Panc1 (cell line): ENCODE measurements around the gene TRPM1. TPM values are rescaled to one million over a fixed set of nuclear protein-coding genes. Genes with fewer than 3 reads are reported as not detected.

ENCODE experiments used
- ATAC-seq: fragments of 200-7000 bp; cut with Tn5 transposase; 2 replicates; pipeline ENCODE4 v1.9.1; 2020; ENCODE audit warnings: mild to moderate bottlenecking, moderate library complexity
- BruUV-seq: library from RNA; stranded (reverse); fragments of 400-500 nt; replicated peaks from 2 replicates; lab custom pipeline; 2021; lab: Mats Ljungman, UMichigan
- CTCF ChIA-PET: fragments of 300-600 bp; sonication (Branson Sonifier 250); formaldehyde crosslinking; loops from one replicate; lab custom pipeline; 2022; ENCODE audit warnings: antibody characterized with exemption; lab: Charles Lee
- POLR2A ChIA-PET: fragments of 300-600 bp; sonication (Branson Sonifier 250); formaldehyde crosslinking; loops from one replicate; lab custom pipeline; 2022; ENCODE audit warnings: antibody characterized with exemption; lab: Charles Lee
- DNase-seq: peaks from one replicate; pipeline ENCODE4 v3.0.0-alpha.2; 2010; ENCODE audit warnings: low read depth, low spot score
- H3K27ac ChIP-seq: 2 replicates; pipeline ENCODE4 v1.5.1; 2011; ENCODE audit warnings: mild to moderate bottlenecking, low read length, inconsistent platforms
- H3K27me3 ChIP-seq: fragments of 200-500 bp; sonication (Bioruptor generic); 2 replicates; pipeline ENCODE4 v1.6.0; 2014; ENCODE audit warnings: low read length, inconsistent platforms; ENCODE audit not compliant: control insufficient read depth, insufficient read depth
- H3K36me3 ChIP-seq: fragments of 200-500 bp; sonication (Bioruptor generic); 2 replicates; pipeline ENCODE4 v1.5.1; 2014; ENCODE audit warnings: inconsistent platforms, mild to moderate bottlenecking, low read length, moderate library complexity; ENCODE audit not compliant: control insufficient read depth, insufficient read depth
- H3K4me1 ChIP-seq: 2 replicates; pipeline ENCODE4 v1.5.1; 2011; ENCODE audit warnings: inconsistent platforms, mild to moderate bottlenecking, low read length, moderate library complexity; ENCODE audit not compliant: control insufficient read depth, insufficient read depth
- H3K4me3 ChIP-seq, 2 experiments: 2 replicates each; pipeline ENCODE4 v1.5.1; 2011 to 2012; ENCODE audit warnings: low read depth in 2 of 2, low read length in 2 of 2, mild to moderate bottlenecking in 2 of 2, inconsistent platforms in 1 of 2, moderate library complexity in 1 of 2
- H3K9me3 ChIP-seq: fragments of 200-500 bp; sonication (Bioruptor generic); 2 replicates; pipeline ENCODE4 v1.5.1; 2014; ENCODE audit warnings: low read depth, mild to moderate bottlenecking, inconsistent platforms, low read length, moderate library complexity; ENCODE audit not compliant: control insufficient read depth, insufficient read depth
- POLR2AphosphoS5 ChIP-seq: IDR thresholded peaks from 2 replicates; pipeline ENCODE4 v1.6.1; 2012; ENCODE audit warnings: mild to moderate bottlenecking, low read depth, low read length, moderate library complexity
- SIN3A ChIP-seq: IDR thresholded peaks from 2 replicates; pipeline ENCODE4 v1.6.1; 2012; ENCODE audit warnings: low read depth, mild to moderate bottlenecking, low read length, moderate library complexity, borderline replicate concordance; ENCODE audit not compliant: insufficient read depth
- TCF7L2 ChIP-seq: IDR thresholded peaks from 2 replicates; pipeline ENCODE4 v1.6.1; 2011; ENCODE audit warnings: mild to moderate bottlenecking, low read depth, low read length, inconsistent platforms
- in situ Hi-C: cut with HindIII; loops from 2 replicates; pipeline ENCODE4 v1.10.0; 2016; ENCODE audit warnings: low sequenced_read_pairs, low pct_unique_long_range_greater_than_20kb
- intact Hi-C: fragments of 100-400 bp; cut with micrococcal nuclease; formaldehyde crosslinking; loops from one replicate; pipeline ENCODE4 v1.10.0; 2022; ENCODE audit not compliant: unreplicated experiment
- total RNA-seq: library from RNA; stranded (reverse); gene quantifications from one replicate; pipeline ENCODE4 v1.2.1, GENCODE V29; 2021; ENCODE audit not compliant: unreplicated experiment
- TF ChIP-seq, protein P1 (sequence below), 2 experiments: IDR thresholded peaks; 2 replicates each; pipeline ENCODE4 v1.6.1; 2011 to 2012; ENCODE audit warnings: low read depth in 2 of 2, control low read depth in 1 of 2, low read length in 1 of 2, mild to moderate bottlenecking in 1 of 2, moderate library complexity in 1 of 2; ENCODE audit not compliant: insufficient read depth in 1 of 2
- TF ChIP-seq, protein P2 (sequence below): fragments of 450-650 bp; IDR thresholded peaks from 2 replicates; pipeline ENCODE4 v1.5.1; 2017; ENCODE audit warnings: mild to moderate bottlenecking

TRPM1 gene
- total RNA-seq, 1 experiment from 2014 or later, result not detected

DNA sequence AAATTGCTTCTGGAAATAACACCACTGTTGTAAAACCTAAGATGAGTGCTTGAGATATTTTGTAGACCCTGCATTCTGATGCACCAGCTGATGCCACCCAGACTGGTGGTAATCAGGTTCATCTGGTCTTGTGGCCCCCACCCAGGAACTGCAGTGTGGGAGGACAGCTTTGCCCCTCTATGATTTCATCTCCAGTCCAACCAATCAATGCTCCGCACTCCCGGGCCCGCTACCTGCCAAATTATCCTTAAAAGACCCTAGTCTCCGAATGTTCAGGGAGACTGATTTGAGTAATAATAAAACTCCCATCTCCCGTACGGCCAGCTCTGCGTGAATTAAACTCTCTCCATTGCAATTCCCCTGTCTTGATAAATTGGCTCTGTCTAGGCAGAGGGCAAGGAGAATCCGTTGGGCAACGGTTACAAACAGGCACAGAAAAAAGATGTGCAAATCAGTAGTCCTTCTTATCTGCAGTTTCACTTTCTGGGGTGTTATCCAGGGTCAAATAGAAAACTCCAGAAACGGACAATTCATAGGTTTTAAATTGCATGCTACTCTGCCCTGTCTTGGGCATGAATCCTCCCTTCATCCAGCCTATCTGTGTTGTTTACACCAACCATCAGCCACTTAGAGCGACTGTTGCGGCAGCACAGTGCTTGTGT is 29.2 kb upstream of the TRPM1 start:
- Histone ChIP-seq H3K36me3 (no peaks in the 10 kb centered on the region), H3K27me3 (no peaks in the 10 kb centered on the region), H3K27ac (no peak overlapping the region), H3K4me1 (no peaks in the 10 kb centered on the region), H3K4me3 (no peak overlapping the region), H3K9me3 (no peaks in the 10 kb centered on the region)
- intact Hi-C loops (no loop called here), in situ Hi-C loops (no loop called here)
- DNase-seq (no peak), ATAC-seq (no peak)
- ChIA-PET CTCF (interaction anchor here (0.8 kb wide), 1 partner anchor 146 kb away, joined by 3 read pairs; no protein-coding TSS in a partner anchor), POLR2A (no interaction called here)
- TF ChIP-seq TCF7L2, result no peak
- TF ChIP-seq, protein P1, sequence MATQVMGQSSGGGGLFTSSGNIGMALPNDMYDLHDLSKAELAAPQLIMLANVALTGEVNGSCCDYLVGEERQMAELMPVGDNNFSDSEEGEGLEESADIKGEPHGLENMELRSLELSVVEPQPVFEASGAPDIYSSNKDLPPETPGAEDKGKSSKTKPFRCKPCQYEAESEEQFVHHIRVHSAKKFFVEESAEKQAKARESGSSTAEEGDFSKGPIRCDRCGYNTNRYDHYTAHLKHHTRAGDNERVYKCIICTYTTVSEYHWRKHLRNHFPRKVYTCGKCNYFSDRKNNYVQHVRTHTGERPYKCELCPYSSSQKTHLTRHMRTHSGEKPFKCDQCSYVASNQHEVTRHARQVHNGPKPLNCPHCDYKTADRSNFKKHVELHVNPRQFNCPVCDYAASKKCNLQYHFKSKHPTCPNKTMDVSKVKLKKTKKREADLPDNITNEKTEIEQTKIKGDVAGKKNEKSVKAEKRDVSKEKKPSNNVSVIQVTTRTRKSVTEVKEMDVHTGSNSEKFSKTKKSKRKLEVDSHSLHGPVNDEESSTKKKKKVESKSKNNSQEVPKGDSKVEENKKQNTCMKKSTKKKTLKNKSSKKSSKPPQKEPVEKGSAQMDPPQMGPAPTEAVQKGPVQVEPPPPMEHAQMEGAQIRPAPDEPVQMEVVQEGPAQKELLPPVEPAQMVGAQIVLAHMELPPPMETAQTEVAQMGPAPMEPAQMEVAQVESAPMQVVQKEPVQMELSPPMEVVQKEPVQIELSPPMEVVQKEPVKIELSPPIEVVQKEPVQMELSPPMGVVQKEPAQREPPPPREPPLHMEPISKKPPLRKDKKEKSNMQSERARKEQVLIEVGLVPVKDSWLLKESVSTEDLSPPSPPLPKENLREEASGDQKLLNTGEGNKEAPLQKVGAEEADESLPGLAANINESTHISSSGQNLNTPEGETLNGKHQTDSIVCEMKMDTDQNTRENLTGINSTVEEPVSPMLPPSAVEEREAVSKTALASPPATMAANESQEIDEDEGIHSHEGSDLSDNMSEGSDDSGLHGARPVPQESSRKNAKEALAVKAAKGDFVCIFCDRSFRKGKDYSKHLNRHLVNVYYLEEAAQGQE (IDR thresholded peaks at IDR 0.05; ENCODE audit: insufficient read depth in 1 of 2, low read depth in 2 of 2, low read length in 1 of 2), result no peak
- TF ChIP-seq POLR2AphosphoS5, result no peak
- TF ChIP-seq SIN3A, result no peak
- TF ChIP-seq, protein P2, sequence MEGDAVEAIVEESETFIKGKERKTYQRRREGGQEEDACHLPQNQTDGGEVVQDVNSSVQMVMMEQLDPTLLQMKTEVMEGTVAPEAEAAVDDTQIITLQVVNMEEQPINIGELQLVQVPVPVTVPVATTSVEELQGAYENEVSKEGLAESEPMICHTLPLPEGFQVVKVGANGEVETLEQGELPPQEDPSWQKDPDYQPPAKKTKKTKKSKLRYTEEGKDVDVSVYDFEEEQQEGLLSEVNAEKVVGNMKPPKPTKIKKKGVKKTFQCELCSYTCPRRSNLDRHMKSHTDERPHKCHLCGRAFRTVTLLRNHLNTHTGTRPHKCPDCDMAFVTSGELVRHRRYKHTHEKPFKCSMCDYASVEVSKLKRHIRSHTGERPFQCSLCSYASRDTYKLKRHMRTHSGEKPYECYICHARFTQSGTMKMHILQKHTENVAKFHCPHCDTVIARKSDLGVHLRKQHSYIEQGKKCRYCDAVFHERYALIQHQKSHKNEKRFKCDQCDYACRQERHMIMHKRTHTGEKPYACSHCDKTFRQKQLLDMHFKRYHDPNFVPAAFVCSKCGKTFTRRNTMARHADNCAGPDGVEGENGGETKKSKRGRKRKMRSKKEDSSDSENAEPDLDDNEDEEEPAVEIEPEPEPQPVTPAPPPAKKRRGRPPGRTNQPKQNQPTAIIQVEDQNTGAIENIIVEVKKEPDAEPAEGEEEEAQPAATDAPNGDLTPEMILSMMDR, result no peak
- no TSS peak for BruUV-seq

DNA sequence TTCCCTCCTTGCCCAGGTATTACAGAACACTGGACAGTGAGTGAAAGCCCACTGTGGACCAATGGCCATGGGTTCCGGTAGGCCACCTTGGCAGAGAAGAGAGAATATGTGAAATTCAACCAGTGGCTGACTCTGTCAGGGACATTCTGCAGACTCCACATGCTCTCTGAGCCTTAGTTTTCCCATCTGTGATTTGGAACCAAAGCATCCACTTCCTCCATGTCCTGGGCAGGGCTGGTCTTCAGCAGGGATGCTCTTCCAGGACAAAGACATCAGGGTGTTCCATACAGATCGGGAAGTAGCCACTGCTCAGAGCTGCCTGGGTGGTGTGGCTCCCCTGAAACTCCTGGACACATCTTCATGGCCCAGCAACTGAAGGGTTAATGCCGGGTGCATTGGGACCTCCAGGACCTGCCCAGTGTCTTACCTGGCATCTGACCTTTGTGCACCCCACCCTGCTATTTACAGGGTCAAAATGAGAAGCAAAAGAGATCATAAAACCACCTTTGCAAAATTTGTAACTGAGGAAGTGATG is 28.3 kb upstream of the TRPM1 start:
- in situ Hi-C loops (no loop called here), intact Hi-C loops (loop anchor here (5.0 kb wide), 1 partner anchor 138 kb away; the partner anchor contains the start of gene MTMR10)
- no peaks in the 10 kb centered on the region for H3K9me3 ChIP-seq
- H3K27me3 ChIP-seq, result no peaks in the 10 kb centered on the region
- H3K36me3 ChIP-seq, result no peaks in the 10 kb centered on the region
- no peak overlapping the region for H3K4me3 ChIP-seq
- TF ChIP-seq TCF7L2 (no peak), SIN3A (no peak), POLR2AphosphoS5 (no peak)
- TF ChIP-seq, protein P1 (IDR thresholded peaks at IDR 0.05; ENCODE audit: insufficient read depth in 1 of 2, low read depth in 2 of 2, low read length in 1 of 2), result no peak
- TF ChIP-seq, protein P2, result no peak
- no peaks in the 10 kb centered on the region for H3K4me1 ChIP-seq
- CTCF ChIA-PET, result interaction anchor here (0.7 to 1.7 kb wide), 3 partner anchors 18 to 237 kb away, joined by 3 to 5 read pairs (median 4); no protein-coding TSS in a partner anchor
- BruUV-seq, result no TSS peak
- H3K27ac ChIP-seq, result no peak overlapping the region
- POLR2A ChIA-PET, result interaction anchor here (0.6 kb wide), 1 partner anchor 93 kb away, joined by 3 read pairs; no protein-coding TSS in a partner anchor
- ATAC-seq (no peak), DNase-seq (no peak)
